ENCODE measurements around the gene ADAM17.

The ADAM17 gene

DNA sequence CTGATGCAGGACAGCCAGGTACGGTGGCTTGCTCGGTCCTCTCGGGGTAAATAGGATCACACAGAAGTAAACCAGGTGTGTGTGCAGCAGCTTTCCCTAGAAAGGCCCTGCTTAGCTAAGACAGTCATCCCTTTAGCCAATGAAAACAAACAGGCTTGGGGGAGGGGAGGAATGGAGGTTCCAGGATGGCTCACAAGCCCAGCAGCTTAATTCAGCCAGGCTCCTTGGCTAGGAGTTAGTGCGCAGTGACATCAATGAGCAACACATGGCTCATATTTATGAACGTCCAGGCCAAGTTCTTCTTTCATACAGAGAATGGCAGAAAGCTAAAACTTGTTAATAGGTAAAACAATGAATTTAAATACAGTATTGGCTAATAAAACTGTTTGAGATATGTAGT, 71.1 kb downstream of the ADAM17 start:
- H3K27me3 ChIP-seq (replicated peaks; ENCODE audit: control insufficient read depth, insufficient read depth, low read length), result no peaks in the 10 kb centered on the region
- no peak overlapping the region for H3K4me3 ChIP-seq (replicated peaks; ENCODE audit: low read depth, low read length)
- TF ChIP-seq, protein P1, sequence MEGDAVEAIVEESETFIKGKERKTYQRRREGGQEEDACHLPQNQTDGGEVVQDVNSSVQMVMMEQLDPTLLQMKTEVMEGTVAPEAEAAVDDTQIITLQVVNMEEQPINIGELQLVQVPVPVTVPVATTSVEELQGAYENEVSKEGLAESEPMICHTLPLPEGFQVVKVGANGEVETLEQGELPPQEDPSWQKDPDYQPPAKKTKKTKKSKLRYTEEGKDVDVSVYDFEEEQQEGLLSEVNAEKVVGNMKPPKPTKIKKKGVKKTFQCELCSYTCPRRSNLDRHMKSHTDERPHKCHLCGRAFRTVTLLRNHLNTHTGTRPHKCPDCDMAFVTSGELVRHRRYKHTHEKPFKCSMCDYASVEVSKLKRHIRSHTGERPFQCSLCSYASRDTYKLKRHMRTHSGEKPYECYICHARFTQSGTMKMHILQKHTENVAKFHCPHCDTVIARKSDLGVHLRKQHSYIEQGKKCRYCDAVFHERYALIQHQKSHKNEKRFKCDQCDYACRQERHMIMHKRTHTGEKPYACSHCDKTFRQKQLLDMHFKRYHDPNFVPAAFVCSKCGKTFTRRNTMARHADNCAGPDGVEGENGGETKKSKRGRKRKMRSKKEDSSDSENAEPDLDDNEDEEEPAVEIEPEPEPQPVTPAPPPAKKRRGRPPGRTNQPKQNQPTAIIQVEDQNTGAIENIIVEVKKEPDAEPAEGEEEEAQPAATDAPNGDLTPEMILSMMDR (IDR thresholded peaks at IDR 0.05; ENCODE audit: insufficient read depth, low read length, poor library complexity, severe bottlenecking), result no peak
- DNase-seq (ENCODE audit: extremely low read depth, insufficient read length), result no peak
- H3K36me3 ChIP-seq (ENCODE audit: control insufficient read depth, insufficient read depth, low read length), result peaks cover 37% of the 10 kb centered on the region

DNA sequence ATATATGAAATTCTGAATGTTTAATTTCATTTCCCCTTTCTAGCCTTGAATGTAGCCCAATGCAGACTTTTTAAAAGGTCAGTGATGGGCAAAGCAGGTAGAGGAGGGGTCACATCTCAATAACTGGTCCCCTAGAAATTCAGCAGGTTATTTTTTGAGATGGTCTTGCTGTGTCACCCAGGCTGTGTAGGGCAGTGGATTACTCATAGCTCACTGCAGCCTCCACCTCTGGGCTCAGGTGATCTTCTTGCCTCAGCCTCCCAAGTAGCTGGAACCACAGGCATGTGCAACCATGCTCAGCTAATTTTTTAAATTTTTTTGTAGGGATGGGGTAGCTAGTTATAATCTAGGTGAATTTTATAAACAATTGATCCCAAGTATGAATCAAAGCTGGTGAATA, 72.5 kb downstream of the ADAM17 start:
- H3K36me3 ChIP-seq (ENCODE audit: control insufficient read depth, insufficient read depth, low read length), result peaks cover 37% of the 10 kb centered on the region
- no peak for DNase-seq (ENCODE audit: extremely low read depth, insufficient read length)

DNA sequence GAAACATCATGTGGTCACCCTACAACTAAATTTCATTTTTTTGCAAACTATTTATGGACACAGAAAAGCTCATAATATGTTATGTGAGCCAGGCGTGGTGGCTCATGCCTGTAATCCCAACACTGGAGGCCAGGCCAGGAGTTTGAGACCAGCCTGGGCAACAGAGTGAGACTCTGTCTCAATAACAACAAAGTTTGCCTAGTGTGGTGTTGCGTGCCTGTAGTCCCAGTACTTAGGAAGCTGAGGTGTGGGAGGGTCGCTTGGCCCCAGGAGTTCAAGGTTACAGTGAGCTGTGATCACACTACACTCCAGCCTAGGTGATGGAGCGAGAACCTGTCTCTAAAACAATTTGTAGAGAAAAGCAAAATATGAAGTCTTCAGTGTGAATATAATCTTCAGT, 75.5 kb downstream of the ADAM17 start:
- TF ChIP-seq, protein P1 (IDR thresholded peaks at IDR 0.05; ENCODE audit: insufficient read depth, low read length, poor library complexity, severe bottlenecking), result no peak
- Histone ChIP-seq H3K4me3 (replicated peaks; ENCODE audit: low read depth, low read length) (no peak overlapping the region), H3K36me3 (ENCODE audit: control insufficient read depth, insufficient read depth, low read length) (peaks cover 28% of the 10 kb centered on the region), H3K27me3 (replicated peaks; ENCODE audit: control insufficient read depth, insufficient read depth, low read length) (no peaks in the 10 kb centered on the region)
- DNase-seq (ENCODE audit: extremely low read depth, insufficient read length), result no peak

More for the DNA sequence above, 72.5 kb downstream of the ADAM17 start:
- TF ChIP-seq, protein P1 (IDR thresholded peaks at IDR 0.05; ENCODE audit: insufficient read depth, low read length, poor library complexity, severe bottlenecking), result no peak
- H3K4me3 ChIP-seq (replicated peaks; ENCODE audit: low read depth, low read length), result no peak overlapping the region
- H3K27me3 ChIP-seq (replicated peaks; ENCODE audit: control insufficient read depth, insufficient read depth, low read length), result no peaks in the 10 kb centered on the region

DNA sequence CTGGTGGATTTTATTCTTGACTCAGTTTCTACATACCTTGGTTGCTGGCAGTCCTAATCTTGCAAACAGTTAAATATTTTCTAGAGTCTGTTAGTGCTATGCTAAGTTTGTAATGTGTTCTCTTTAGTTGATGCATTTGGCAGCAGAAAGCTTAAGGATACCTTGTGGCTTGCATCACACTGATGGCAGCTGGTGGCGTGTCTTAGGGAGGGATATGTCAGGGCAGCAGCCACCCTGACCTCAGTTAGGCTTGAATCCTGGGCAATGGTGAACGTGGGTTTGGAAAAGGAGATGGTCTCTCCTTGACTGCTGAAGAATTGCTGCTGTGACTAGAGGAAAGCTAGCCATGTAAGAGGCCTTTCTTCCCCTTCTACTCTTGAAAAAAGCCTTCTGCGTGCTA, 77.1 kb downstream of the ADAM17 start:
- Histone ChIP-seq H3K4me3 (replicated peaks; ENCODE audit: low read depth, low read length) (no peak overlapping the region), H3K27me3 (replicated peaks; ENCODE audit: control insufficient read depth, insufficient read depth, low read length) (no peaks in the 10 kb centered on the region), H3K36me3 (ENCODE audit: control insufficient read depth, insufficient read depth, low read length) (peaks cover 18% of the 10 kb centered on the region)
- TF ChIP-seq, protein P1 (IDR thresholded peaks at IDR 0.05; ENCODE audit: insufficient read depth, low read length, poor library complexity, severe bottlenecking), result no peak
- no peak for DNase-seq (ENCODE audit: extremely low read depth, insufficient read length)

DNA sequence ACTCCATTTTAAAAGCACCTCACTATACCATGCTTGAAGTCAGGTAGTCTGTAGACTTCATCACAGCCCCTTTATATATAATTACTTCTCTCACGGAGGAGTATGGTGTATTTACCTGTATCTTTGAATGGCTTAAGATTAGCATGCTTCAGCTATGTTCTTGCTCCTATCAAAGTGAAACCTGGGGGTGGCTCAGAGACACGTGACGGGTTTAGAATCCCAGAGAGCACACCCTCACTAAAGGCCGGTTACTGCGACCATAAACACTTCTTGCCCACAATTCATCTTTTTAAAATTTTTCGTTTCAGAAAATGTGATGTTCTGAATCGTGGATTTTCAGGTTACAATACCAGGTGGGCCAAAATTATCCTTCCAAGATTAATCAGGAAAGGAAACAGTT, 77.7 kb downstream of the ADAM17 start:
- no peaks in the 10 kb centered on the region for H3K27me3 ChIP-seq (replicated peaks; ENCODE audit: control insufficient read depth, insufficient read depth, low read length)
- TF ChIP-seq, protein P1 (IDR thresholded peaks at IDR 0.05; ENCODE audit: insufficient read depth, low read length, poor library complexity, severe bottlenecking), result no peak
- H3K36me3 ChIP-seq (ENCODE audit: control insufficient read depth, insufficient read depth, low read length), result peaks cover 17% of the 10 kb centered on the region
- no peak for DNase-seq (ENCODE audit: extremely low read depth, insufficient read length)
- H3K4me3 ChIP-seq (replicated peaks; ENCODE audit: low read depth, low read length), result no peak overlapping the region

Measured in GM06990 (cell line).